CD4-positive, alpha-beta T cell treated with Interleukin-1 beta for 1 hour (primary cell): ENCODE measurements around the gene SHANK3.

Experiments used
- DNase-seq, 2 donors: peaks; one replicate each; pipeline ENCODE4 v3.0.0-alpha.2; 2020 to 2022

Gene SHANK3

DNA sequence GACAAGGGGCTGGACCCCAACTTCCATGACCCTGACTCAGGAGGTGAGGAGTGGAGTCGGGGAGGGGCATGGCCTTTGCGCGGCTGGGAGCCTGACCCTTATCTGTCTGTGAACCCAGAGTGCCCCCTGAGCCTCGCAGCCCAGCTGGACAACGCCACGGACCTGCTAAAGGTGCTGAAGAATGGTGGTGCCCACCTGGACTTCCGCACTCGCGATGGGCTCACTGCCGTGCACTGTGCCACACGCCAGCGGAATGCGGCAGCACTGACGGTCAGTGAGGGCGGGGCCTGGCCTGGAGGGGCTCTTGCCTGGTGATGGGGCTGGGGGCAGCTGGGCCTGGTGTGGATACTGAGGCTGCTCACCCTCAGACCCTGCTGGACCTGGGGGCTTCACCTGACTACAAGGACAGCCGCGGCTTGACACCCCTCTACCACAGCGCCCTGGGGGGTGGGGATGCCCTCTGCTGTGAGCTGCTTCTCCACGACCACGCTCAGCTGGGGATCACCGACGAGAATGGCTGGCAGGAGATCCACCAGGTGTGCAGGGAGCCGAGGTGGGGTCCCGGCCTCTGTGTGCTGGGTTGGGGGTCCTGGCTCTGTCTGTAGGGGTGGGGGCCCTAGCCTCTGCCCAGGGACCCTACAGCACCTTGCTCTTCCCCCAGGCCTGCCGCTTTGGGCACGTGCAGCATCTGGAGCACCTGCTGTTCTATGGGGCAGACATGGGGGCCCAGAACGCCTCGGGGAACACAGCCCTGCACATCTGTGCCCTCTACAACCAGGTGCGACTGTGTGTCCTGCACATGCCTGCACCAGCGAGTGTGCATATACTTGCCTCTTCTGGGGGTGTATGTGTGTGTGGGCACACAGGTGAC is 6.3 kb downstream of the SHANK3 start:
- DNase-seq, result no peak

GRCh38 chr22:50683086-50683993 is 10.7 kb downstream of the SHANK3 start:
- DNase-seq, result no peak

GRCh38 chr22:50683994-50684371 is 11.4 kb downstream of the SHANK3 start:
- no peak for DNase-seq

GRCh38 chr22:50684501-50684900 is 11.9 kb downstream of the SHANK3 start:
- DNase-seq, result no peak

DNA sequence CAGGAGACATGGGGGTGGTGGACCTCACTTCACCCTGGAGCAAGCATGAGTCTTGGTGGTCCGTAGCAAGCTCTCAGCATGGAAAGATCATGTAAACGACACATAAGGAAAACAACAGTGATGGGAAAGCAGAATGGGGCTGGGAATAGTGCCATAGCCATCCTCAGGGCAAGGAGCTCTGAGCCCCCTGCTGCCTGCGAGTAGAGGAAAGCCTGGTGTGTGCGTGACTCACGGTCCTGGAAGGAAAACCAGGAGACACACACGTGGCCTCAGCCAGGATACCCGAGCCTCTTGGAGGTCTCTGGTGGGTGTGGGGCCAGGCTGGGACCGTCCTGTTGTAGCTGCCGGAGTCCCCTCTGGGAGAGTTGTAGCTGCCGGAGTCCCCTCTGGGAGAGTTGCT is 12.4 kb downstream of the SHANK3 start:
- no peak for DNase-seq

GRCh38 chr22:50686794-50687193 is 14.2 kb downstream of the SHANK3 start:
- DNase-seq, result no peak

DNA sequence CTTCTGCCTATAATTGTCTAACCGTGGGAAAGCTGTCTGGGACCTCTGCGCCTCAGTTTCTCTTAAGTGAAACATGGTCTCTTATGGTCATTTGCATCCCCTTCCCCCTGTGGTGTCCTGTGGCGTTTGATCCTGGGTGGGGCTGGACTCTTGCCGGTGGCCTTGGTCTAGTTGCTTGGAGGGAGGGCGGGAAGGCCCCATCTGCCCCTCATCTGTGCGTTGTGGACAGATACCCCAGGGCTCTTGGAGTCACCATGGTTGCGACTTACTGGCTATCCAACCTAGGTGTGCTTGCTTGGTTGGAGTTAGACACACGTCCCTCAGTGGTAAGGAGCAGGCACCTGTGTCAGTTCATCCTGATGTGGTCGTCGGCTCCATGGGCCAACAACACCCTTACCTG is 15.2 kb downstream of the SHANK3 start:
- DNase-seq, result no peak

DNA sequence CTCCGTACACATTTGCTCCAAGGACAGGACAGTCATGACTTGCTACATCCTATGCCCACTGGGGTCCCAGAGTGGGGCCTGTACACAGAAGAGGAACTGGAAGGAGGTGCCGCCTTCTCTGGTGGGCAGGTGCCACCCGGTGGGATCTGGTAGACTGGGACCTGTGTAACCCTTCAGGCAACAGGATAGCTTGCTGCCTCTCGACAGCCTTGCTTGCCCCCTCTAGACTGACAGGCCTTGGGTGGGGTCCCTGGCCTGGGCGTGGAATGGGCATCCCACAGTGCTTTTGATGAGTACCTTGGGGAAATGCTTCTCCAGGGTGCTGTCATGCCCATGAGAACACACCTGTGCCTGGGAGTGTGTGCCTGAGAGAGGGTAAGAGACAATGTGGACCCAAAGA is 15.8 kb downstream of the SHANK3 start:
- no peak for DNase-seq

DNA sequence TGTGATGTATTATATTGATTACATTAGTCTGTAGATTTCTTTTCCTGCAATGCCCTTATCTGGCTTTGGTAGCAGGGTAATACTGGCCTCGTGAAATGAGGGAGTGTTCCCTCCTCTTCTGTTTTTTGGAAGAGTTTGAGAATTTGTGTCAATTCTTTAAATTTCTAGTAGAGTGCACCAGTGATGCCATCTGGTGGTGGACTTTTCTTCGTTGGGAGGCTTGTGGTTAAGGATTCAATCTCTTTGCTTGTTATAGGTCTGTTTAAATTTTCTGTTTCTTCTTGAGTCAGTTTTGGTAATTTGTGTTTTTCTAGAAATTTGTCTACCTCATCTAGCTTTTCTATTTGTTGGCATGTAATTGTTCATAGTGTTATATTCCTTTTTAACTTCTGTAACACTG is 18.9 kb downstream of the SHANK3 start:
- DNase-seq, result peak; percentile 24 to 51

- no peak for DNase-seq
Observed at GRCh38 chr22:50693462-50693861, 20.8 kb downstream of the SHANK3 start.

- no peak for DNase-seq
Observed at GRCh38 chr22:50694099-50694605, 21.5 kb downstream of the SHANK3 start.

- DNase-seq, result no peak
Observed at GRCh38 chr22:50694766-50695420, 22.3 kb downstream of the SHANK3 start.

DNA sequence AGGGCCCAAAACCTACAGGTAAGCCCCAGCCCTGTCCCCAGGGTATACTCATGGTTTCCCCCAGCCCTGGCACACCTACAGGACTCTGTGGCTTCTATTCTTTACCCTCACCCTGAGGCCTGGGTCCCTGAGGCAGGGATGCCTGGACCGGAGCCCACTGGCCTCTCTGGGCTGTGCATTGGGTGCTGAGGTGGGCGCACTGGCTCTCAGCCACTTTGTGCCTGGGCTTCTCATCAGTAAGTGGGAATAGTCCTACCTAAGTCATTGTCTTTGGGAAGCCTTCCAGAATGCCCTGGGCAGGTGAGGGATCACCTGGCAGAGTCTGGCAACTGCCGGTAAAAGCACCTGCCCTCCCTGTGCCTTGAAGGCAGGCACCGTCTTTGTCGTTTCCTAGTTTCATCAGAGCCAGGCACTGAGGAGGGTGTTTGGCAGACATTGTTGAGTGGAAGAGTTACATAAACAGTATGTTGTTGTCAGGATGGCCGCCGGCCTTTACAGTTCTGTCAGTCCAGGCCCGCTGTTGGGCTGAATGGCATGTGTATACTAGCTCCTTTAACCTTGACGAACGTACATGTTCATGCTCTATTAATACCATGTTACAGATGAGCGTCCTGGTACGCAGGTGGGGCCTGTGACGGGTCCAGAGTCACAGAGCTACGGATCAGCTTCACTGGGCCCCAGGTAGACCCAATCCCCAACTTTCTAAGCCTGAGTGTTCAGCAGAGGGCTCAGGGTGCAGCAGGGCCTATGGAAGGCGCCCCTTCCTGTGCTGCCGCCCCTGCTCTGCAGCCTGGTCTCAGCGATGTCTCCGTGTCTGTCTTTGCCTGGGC is 23.0 kb downstream of the SHANK3 start:
- no peak for DNase-seq

- DNase-seq, result no peak
Observed at GRCh38 chr22:50696251-50696798, 23.7 kb downstream of the SHANK3 start.

- no peak for DNase-seq
Observed at GRCh38 chr22:50696799-50697561, 24.4 kb downstream of the SHANK3 start.

DNA sequence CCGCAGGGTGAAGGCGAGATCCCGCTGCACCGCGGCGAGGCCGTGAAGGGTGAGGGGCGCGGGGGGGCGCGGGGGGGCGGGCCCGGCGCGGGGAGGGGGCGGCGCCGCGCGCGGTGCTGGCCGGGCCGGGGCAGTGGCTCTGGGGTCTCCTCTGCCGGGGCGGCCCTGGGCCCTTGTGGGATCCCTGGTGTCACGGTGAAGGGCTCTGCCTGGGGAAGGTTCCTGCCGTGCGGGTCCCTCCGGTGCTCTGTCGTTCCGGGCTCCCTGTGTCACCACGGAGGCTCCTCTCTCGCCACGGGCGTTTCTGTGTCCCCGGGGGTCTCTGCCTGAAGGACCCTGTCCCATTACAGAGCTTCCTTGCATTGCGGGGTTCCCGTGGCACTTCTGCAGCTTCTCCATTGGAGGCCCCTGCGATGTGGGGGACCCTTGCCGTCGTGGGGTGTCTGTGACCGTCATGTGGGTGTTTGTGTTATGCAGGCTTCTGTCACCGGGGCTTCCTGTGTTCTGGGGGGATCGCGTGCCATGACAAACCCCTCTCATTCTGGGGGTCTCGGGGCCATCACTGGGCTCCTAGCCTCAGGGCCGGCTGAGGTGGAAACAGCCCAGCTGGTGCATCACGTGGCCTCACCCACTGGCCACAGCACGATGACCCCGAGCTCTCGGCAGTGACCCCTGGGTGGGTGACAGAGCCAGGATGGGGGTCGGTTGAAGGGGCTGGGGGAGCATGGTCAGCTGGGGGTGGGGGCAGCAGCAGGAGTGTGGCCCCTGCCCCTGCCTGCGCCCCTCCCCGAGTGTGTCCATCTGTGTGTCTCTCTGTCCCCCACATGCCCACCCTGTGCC is 25.3 kb downstream of the SHANK3 start:
- DNase-seq, result no peak

GRCh38 chr22:50698546-50698945 is 25.9 kb downstream of the SHANK3 start:
- DNase-seq, result no peak

DNA sequence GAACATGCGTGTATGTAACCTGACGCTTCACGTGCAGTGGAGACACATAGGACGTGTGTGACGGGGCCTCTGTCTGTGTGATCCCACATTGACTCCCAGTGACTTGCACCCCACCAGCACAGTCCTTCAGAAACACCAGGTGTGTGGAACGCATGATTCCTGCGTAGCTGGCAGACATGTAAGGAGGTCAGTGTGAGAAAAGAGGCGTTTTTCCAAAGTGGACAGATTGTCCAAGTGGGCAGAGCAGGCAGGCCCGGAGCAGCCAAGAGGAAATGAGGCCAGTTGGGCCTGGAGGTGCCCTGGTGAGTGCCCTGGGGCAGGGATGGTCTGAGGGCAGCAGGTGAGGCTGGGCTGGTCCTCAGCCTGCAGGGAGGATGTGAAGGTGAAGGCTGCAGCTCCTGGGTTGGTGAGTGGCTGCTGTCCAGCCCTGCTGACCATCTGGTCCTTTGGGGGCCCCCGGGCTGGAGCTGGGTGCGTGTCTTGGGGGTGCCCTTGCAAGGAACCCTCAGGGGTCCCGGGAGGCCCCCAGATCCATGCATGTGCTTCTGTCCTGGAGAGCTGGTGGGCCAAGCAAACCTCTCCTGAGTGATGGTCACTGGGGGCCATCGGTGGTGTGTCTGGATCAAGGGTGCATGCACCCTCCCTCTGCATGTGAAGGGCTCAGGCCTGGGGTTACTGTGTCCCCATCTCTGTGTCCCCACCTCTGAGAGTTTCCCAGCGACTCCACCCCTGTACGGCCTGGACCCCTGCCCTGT is 26.6 kb downstream of the SHANK3 start:
- no peak for DNase-seq

DNA sequence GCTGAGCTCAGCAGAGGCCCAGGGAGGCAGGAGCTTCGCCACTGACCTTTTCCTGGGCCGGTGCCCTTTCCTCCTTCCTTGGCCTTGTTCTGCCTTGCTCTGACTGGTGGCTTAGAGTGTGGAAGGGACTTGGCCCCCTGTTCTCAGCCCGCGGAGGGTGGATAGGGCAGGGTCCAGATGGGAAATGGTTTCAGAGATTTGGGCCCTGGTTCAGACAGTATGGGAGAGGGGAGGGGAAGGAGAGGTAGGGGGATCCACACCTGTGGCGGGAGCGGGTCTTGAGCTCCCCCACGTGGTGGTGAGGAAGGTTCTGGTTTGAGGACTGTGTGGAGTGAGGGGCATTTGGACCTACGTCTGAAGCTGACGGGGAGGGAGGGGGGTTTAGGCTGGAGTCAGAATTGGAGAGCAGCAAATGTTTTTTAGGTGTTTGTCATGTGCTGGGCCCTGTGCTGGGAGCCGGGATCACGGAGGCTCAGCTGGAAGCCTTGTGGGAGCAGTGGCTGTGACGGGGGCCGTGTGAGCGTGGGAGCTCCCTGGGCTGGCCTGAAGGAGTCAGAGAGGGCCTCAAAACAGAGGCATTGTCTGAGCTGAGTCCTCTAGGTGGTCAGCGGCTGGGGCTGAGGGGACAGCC is 27.2 kb downstream of the SHANK3 start:
- DNase-seq, result no peak
